ENCODE results near the gene SLC44A3.

- no peak for TF ChIP-seq MXI1 (conservative IDR thresholded peaks at IDR 0.05; ENCODE audit: poor library complexity, severe bottlenecking)
- TF ChIP-seq POLR2AphosphoS5 (IDR thresholded peaks at IDR 0.05): no peak
- TF ChIP-seq CTCF (IDR thresholded peaks at IDR 0.05; ENCODE audit: poor library complexity, severe bottlenecking): no peak
Measured at GRCh38 chr1:94887603-94888171, 67.5 kb downstream of the SLC44A3 start.
